NCI-H1092 treated with DMSO at 0.1 percent for 48 hours (cell line): ENCODE results near the gene LRBA.

Source experiments
- DNase-seq: peaks from one replicate; lab custom pipeline; 2025; lab: John Stamatoyannopoulos, UW

Gene LRBA

DNA sequence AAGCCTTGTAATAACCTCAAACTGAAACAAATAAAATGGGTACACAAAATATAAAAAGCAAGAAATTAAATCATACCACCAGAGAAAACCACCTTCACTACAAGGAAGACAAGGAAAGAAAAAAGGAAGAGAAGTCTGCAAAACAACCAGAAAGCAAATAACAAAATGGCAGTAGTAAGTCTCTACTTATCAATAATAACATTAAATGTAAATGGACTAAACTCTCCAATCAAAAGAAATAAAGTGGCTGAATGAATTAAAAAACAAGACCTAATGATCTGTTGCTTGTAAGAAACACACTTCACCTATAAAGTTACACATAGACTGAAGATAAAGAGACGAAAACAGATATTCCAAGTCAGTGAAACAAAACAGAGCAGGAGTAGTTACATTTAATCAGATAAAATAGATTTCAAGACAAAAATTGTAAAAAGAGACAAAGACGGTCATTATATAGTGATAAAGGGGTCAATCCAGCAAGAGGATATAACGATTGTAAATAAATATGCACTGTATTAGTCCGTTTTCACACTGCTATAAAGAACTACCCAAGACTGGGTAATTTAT is 289.0 kb downstream of the LRBA start:
- DNase-seq = no peak

DNA sequence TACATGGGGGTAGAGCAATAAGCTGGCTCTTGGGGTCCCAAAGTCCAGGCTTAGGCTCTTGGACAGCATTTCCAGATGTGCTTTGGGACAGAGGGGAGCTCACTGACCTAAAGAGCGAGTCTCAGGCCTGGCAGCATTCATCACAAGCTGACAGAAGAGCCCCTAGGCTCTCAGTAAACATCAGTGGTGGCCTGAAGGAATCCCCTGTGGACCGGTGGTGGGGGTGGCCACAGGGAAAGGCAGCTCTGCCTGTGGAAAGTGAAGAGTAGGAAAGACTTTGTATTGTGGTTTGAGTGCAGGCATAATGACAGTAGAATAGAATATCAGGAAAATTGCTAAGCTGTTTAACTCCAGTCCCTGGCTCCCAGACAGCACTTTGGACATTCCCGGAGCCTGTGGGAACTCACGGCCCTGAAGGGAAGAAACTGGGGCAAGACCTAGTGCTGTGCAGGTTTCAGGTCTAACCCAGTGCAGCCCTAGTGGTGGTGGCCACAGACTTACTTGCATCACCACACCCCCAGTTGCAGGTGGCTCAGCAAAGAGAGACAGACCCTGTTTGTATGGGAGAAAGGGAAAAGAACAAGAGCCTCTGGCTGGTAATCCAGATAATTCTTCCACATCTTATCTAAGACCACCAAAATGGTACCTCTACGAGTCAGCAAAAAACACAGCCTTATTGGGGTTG is 291.2 kb downstream of the LRBA start:
- no peak for DNase-seq

DNA sequence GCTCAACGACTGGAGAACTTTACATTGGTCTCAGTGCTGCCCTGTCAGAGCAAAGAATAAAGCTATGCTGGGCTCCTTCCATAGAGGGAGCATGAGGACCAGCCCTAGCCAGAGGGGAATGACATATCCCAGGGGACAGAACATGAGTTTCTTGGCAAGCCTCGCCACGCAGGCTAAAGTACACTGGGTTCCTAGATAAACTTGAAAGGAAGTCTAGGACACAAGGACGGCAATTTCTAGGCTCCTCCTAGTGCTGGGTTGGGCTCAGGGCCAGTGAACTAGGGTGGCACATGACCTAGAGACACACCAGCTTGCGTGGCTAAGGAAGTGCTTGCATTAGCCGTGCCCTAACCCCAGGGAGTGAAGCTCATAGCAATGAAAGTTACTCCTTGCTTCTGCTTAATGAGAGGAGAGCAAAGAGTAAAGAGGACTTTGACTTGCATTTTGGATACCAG is 292.1 kb downstream of the LRBA start:
- DNase-seq = no peak

DNA sequence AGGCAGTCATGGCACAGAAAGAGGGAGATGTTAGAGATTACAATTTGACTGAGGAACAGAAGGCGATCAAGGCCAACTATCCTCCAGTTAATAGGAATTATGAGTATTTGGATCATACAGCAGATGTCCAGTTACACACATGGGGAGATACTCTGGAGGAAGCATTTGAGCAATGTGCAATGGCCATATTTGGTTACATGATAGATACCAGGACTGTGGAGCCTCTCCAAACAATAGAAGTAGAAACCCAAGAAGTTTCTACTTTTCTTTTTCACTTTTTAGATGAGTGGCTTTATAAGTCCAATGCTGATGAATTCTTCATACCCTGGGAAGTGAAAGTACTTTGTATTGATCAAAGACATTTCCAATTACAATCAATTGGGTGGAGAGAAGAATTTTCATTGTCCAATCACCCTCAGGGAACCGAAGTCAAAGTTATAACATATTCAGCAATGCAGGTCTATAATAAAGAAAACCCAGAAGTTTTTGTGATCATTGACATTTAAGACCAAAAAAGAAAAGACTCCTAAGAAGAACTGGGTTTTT is 294.0 kb downstream of the LRBA start:
- DNase-seq = no peak

DNA sequence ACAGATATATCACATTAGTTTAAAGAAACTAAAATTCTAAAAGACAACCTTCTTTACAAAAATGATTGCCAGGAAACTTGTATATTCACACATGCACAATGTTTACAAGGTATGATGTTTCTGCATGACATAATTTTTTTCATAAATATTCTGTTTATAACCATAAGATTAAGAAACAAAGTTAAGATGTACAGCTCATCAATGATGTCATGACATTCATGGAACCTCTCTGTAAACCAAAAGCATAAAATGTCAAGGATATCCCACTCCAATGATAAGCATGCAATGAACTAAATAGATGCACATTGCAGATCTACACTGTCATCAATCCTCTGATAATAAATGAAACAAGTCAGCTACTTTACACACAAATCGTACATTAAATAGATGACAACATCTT is 297.1 kb downstream of the LRBA start:
- no peak for DNase-seq

DNA sequence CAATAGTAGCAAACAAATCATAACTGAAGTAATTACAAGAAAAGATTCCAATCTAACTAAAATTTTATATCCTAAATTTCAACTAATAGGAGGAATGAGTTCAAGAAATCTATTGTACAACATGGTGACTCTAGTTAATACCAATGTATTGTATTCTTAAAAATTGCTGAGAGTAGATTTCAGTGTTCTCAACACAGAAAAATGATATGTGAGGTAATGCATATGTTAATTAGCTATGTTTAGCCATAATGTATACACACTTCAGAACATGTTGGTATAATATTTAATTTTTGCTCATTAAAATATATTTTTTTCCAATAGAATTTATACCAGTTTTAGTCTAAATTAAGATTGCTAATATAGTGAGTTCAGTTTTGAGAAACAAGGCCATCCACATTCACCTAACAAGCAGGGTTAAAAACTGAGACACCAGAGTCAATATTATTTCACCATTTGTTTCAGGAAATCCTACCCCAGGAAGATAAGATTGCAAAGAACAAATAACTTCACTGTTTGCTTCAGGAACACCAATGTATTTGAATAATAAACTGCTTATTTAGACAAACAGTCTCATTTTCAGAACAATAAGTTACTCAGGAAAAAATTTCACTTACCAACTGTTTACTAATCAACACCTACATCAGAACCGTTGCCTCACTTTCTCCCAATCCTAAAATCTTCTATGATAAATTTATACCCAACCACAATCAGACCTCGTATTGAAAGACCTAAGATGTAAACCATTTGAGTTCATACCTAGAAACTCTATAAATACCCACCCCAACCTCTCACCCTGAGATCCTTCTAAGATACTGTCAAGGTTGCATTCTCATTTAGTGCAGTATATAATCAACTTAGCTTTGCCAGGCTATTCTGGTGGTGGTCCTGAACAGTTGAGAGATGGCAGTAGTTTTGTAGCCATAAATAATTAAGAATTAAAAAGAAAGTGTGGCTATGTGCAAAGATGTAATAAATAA is 300.3 kb downstream of the LRBA start:
- no peak for DNase-seq

DNA sequence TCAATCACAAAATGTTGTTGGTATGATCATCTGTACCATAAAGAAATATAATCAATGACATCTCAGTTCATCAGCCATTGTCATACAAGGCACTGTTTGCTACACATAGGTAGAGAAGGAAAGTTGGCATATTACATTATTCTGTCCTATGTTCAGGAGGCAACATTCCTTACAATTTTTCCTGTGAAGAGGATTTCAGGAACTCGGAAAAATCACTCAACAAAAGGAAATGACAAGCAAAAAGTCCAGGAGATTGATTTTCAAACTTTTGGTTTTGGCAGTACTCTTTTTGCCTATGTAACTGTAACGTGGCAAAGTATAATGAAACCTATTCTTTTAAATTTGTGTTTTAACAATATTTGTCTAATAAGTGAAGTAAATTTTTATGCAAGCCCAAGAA is 301.8 kb downstream of the LRBA start:
- no peak for DNase-seq

DNA sequence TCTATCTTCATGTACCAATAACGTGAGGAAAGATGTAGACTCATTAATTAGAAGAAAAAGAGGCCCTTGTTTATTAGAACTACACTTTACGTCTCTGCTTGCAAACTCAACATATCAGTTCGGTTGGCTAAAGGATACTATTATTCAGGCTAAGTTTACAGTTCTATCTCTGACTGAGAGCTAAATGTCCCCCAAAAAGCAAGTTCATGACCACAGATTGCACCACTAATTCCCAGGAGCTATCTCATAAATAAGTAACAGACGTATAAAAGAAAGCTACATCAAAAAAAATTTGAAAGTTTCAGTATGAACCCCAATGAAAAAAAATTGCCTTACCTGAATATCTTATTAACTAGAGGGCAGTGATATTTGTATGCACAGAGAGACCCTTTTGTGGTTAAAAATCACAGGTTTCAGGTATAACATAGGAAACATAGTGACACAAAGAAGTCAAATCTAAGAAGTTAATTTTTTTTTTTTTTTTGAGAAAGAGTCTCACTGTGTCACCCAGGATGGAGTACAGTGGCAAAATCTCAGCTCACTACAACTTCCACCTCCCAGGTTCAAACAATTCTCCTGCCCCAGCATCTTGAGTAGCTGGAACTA is 304.2 kb downstream of the LRBA start:
- DNase-seq = no peak

DNA sequence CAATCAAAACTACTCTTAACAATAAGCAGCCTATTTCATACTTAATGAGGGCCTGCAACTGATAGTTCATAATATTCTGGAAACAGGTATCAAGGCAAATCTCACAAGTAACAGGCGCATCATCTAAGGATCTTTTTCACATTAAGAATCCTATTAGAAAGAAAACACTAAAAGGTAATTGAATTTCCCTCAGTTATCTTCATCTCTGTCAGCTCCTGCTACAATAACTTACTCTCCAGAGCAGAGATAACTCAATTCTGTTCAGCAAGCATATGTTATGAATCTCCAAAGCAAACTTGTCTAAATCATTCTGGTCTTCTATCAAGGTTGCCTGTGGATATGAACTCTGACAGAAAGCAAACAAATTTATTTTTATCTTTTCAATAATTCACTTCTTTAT is 307.1 kb downstream of the LRBA start:
- DNase-seq = no peak

DNA sequence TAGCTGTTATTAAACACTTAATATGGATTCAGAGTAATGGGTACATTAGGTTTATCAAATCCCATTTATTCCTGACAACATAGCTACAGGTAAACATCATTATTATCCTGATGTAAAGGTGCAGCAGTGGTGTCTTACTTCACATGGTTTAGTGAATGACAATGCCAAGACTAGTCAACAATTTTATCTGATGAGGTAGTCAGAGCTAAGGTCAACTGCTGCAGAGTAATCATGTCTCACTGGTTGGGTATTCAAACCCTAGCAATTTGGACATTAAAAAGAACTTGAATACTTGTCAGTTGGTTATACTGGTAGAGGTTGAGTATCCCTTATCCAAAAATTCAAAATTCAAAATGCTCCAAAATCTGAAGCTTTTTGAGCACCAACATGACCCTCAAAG is 315.5 kb downstream of the LRBA start:
- DNase-seq = no peak

DNA sequence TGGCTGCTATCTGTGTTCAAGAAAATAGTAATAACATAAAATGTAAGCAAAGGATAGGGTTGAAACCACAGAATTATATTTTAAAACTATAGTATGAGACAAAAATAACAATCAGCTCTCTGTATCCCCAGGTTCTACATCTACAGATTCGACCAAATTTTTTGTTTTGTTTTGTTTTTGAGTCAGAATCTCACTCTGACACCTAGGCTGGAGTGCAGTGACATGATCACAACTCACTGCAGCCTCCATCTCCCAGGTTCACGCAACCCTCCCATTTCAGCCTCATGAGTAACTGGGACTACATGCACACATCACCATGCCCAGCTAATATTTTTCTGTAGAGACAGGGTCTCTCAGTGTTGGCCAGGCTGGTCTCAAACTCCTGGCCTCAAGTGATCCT is 319.9 kb downstream of the LRBA start:
- no peak for DNase-seq

DNA sequence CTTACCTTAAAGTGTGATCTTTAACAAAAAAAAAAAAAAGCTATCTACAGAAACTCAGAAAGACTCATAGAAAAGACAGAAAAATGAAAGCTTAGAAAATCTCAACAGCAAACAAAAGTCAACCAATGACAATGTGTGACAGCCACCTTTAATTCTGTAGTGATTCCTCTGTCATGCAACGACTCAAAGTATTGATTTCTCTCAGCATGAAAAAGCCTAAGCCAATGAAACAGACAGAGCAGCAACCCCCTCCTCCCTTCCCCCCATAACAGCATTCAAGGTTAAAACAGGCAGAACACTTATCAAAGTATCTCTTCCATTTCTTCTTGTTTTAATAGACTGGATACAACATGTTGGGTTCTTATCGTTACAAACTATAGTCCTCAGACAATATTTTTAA is 320.6 kb downstream of the LRBA start:
- DNase-seq = no peak

DNA sequence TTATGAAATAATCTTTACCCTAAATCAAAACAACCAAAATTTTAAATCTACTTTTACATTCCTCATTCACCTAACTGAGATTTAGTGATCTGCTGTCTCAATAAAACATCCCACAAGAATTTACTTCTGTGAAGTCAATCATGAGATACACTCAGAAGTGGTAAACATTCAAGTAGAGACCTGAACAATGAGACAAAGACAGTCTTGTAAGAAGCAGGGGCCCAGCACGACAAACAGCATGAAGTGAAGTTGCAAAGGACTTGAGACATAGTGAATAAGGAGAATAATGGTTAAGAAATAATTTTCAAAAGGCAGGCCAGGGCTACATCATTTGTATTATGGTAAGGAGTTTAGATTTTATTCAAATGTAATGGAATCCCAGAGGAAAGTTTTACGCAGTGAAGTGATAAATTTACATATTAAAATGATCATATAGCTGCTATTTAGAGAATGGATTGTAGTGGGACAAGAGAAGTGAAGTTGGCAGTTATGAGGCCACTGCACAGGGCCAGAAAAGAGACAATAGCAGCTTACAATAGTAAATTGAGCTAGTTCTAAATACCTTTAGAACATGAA is 331.2 kb downstream of the LRBA start:
- no peak for DNase-seq

DNA sequence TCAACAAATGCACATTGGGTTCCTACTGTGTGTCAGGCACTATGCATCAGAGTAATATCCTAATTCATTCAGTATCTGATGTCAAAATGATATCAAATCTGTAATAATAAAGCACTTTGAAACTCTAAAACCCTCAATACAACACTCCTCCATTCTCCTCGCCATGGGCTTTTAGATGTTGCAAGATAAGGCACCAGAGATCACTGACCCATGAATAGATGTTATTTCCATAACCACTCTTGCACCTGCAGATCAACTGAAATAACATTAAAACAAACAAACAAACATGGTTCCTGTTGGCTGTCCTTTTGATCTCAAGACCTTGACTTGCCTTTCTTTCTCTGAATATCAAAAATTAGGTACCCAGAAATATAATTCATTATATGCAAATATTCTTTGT is 333.0 kb downstream of the LRBA start:
- no peak for DNase-seq

DNA sequence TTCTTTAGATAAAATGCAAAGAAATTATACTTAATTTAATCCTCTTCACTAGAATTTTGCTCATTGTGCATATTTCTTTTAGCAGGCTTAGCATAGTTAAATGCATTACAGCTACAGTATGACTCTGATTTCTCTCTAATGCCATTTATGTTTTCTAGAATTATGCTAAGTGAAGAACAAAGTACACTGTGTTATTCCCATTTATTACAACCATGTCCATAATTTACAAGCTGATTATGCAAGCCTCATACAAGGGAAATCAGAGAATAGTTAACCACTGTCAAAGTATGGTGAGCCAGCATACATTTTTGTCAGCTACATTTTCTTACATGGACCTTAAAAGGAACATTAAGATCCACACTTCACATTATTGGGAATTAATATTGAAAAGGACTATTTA is 334.0 kb downstream of the LRBA start:
- no peak for DNase-seq

DNA sequence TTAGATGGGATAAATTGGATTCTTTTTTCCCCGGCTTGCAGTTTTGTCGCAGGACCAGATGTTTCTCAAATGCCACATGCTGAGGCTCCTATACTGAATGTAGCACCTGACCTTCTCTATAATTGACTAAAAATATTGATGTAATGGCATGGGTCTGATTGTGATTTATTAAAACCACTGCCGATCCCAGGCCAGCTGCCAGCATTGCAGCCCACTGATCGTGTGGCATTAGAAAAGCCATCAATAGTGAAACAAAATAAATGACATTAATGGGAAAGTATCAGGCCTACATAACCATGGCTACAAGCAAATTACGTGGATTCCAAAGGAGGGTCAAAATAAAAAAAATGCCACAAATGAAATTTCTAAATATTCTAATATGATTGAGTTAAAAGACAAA is 334.4 kb downstream of the LRBA start:
- DNase-seq = no peak

DNA sequence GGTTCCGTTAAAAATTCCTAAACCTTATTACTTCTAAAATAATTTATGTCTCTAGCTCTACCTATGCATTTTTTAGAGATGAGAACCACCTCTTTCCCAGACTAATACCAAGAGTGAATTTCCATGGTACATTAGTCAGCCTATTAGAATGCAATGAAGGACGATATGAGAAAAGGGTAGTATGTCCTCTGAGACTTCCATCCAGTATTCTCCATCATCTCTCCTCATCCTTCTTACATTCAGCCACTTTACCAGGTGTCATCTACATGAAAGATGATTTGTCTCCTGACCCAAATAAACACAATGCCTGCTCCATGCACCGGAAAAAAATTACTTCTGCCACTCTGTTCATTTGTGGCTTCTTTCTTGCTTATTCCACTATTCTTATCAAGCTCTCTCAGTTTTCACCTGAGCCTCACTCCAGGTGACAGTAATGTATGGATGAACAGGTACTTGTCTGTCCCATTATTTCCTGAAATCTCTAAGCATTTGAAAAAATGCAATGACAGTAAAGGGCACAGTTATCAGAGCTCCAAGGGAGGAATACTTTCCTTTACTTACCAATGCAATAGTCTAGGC is 335.2 kb downstream of the LRBA start:
- no peak for DNase-seq

DNA sequence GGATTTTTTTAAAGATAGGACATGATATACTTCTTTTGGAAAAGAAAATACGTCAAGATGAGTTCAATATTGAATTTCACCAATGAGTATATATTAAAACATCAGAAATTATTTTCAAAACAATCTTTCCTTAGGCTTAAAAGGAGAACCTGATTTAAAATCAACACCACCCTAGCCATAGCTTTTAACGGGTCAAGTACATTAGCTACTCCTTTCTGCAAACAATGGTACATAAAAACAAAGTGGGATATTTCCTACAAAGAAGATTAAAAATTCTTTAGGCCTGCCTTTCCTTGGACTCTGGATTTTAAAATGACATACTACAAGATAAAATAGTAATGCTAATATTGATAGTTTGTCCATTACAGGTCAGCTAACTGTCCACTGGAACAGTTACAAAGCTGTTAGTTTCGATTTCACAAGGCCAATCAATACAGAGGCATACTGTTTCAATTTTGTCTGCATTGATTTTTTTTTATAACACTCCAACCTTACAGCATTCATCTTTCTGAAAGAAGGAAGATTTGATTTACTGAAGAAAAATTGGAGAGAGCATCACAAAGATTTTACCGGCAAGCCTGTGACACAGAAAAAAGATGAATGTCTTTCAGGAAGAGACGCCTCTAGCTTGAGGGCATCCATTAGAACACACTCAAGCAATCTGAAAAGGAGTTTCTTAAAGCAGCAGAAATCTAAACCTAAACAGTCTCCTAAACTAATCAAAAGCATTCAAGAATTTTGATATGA is 335.9 kb downstream of the LRBA start:
- DNase-seq = no peak

DNA sequence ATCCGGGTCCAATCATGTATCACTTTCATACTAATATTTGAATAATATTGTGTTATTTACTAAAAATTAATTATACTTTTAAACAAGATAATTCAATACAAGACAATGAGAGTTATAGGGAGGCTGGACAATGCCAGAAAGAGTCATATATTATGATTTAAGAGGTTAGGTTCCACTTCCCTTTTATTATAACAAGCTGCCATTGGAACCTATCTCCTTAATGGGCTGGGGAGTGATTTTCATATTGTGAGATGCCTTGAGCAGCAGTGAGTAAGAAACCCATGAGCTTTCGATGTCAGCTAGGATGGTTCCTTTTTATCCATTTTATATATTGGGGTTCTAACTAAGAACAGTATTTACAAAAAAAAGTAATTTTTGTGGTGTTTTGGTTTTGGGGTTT is 341.3 kb downstream of the LRBA start:
- DNase-seq = no peak

DNA sequence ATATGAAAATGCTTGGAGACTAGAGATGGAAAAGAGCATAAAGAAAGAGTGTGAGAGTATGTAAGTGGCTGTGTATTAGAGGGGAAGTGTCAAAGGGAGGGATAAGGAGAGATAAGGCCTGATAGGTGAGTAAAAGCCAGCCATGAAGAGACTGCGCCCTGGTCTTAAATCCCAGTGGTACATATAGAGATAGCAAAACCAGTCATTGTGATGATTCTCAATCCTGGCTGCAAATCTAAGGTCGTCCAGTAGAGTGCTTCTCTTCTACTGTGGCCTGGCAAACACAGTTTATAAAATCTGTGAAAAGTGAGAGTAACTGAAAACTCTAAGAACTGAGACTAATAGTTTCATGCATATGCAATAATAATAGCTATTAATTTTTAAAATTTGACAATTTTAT is 346.3 kb downstream of the LRBA start:
- DNase-seq = no peak

DNA sequence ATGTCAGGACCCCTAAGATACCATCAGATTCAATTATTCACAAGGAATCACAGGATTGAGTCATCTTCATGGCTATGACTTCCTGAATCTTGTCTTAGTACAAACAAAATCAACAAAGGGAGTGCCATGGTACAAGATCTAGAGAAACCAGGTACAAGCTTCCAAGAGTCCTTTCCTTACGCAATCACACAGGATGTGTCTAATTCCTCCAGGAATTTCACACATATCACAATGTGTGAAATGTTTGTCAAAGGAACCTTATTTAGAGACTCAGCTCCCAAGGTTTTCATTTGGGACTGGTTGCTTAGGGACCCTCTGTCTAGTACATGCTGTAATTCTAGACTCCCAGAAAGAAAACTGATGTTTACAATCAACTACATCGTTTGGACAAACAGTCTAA is 350.1 kb downstream of the LRBA start:
- DNase-seq = no peak
